ENCODE data around the gene SERPINC1. TPM values are rescaled to one million over a fixed set of nuclear protein-coding genes. Genes with fewer than 3 reads are reported as not detected.
A peak's percentile ranks its signal among the peaks of the same experiment; 100 is the strongest.

The SERPINC1 gene
- total and polyA plus RNA-seq, 10 of the 15 experiments (the other 5 are each of a cell fraction or from before 2014, with no cell fraction given) = 0.11 to 0.44 TPM; not detected in 8

GRCh38 chr1:173860065-173860464 is 57.1 kb downstream of the SERPINC1 start:
- ChIA-PET RAD21 (ENCODE audit: unreplicated experiment) (interaction anchor here (0.6 to 1.1 kb wide), 3 partner anchors 9 to 157 kb away, joined by 3 to 7 read pairs (median 4); no protein-coding TSS in a partner anchor), CTCF (interaction anchor here (1.1 to 1.2 kb wide), 2 partner anchors 11 to 25 kb away, joined by 3 read pairs; no protein-coding TSS in a partner anchor), SMC1A (ENCODE audit: uncharacterized antibody, unreplicated experiment) (interaction anchor here (2.2 kb wide), 1 partner anchor 1034 kb away, joined by 5 read pairs; no protein-coding TSS in a partner anchor), POLR2A (interaction anchor here (0.7 to 0.9 kb wide), 2 partner anchors 9 to 25 kb away, joined by 3 to 4 read pairs; no protein-coding TSS in a partner anchor)
- 39% methylated on average over 1 of the region's 1 CpG for WGBS (ENCODE audit: insufficient coverage, insufficient replicate concordance, low lambda C conversion rate, missing lambda C conversion rate)
- Histone ChIP-seq H3K79me2 (ENCODE audit: control insufficient read depth, insufficient read depth, low read length) (peaks cover 10% of the 10 kb centered on the region), H3K9ac (ENCODE audit: control insufficient read depth, insufficient read depth, low read length) (no peak overlapping the region), H3K27ac (ENCODE audit: control insufficient read depth, insufficient read depth) (no peak overlapping the region), H3K36me3 (ENCODE audit: control insufficient read depth in 2 of 2, insufficient read depth in 2 of 2, low read length in 1 of 2) (peaks cover 1 to 21% of the 10 kb centered on the region in 2 experiments), H3K4me2 (ENCODE audit: control insufficient read depth, insufficient read depth) (no peak overlapping the region), H4K20me1 (ENCODE audit: control insufficient read depth, insufficient read depth) (no peaks in the 10 kb centered on the region), H3K9me3 (replicated peaks; ENCODE audit: control insufficient read depth, insufficient read depth, low read length) (no peaks in the 10 kb centered on the region), H3K4me1 (ENCODE audit: control insufficient read depth, insufficient read depth, low read length) (peaks cover 4% of the 10 kb centered on the region; the same call in 1 of the 2 replicates), H3K4me3 (no peak overlapping the region), H3K27me3 (replicated peaks in 1 of 2; ENCODE audit: control insufficient read depth in 2 of 2, insufficient read depth in 2 of 2, low read length in 1 of 2) (no peaks in the 10 kb centered on the region), H2AFZ (ENCODE audit: control insufficient read depth, low read depth, low read length) (no peak overlapping the region)
- no peak for ATAC-seq
- BruUV-seq (replicated peaks) = no TSS peak
- in situ Hi-C loops (cut with MboI) = no loop called here
- peak; percentile 56 for FAIRE-seq
- intact Hi-C loops (cut with micrococcal nuclease; ENCODE audit: unreplicated experiment) = loop anchor here (10.0 kb wide), 2 partner anchors 145 to 355 kb away; no protein-coding TSS in a partner anchor
- DNase-seq (ENCODE audit: low read depth, low spot score) = no peak
- no peak for TF ChIP-seq REST (IDR thresholded peaks at IDR 0.05; ENCODE audit: low read depth, low read length)
- no peak for TF ChIP-seq KLF5 (IDR thresholded peaks at IDR 0.05; ENCODE audit: partially characterized antibody)
- no peak for TF ChIP-seq YBX1 (IDR thresholded peaks at IDR 0.05)
- no peak for TF ChIP-seq RAD21 (IDR thresholded peaks at IDR 0.05; ENCODE audit: insufficient read depth, low read depth, low read length)
- no peak for TF ChIP-seq NFIC (IDR thresholded peaks at IDR 0.05; ENCODE audit: low read depth, low read length)
- no peak for TF ChIP-seq LARP7 (IDR thresholded peaks at IDR 0.05)
- TF ChIP-seq MAX (IDR thresholded peaks at IDR 0.05; ENCODE audit: low read depth, low read length) = no peak
- no peak for TF ChIP-seq CHD4 (IDR thresholded peaks at IDR 0.05)
- no peak for TF ChIP-seq MYC (IDR thresholded peaks at IDR 0.05; ENCODE audit: insufficient read depth, insufficient read length, insufficient replicate concordance, low read length, severe bottlenecking)
- no peak for TF ChIP-seq POLR2AphosphoS5 (IDR thresholded peaks at IDR 0.05; ENCODE audit: low read length)
- TF ChIP-seq ESRRA (IDR thresholded peaks at IDR 0.05; ENCODE audit: low read length) = no peak
- TF ChIP-seq ZSCAN29 (IDR thresholded peaks at IDR 0.05) = no peak
- no peak for TF ChIP-seq EGR1 (IDR thresholded peaks at IDR 0.05; ENCODE audit: borderline replicate concordance in 1 of 2, low read depth in 2 of 2, low read length in 2 of 2)
- TF ChIP-seq ZBTB40 (IDR thresholded peaks at IDR 0.05; ENCODE audit: borderline replicate concordance) = no peak
- TF ChIP-seq MEF2B (IDR thresholded peaks at IDR 0.05; ENCODE audit: partially characterized antibody, poor library complexity, severe bottlenecking) = no peak
- no peak for TF ChIP-seq CBX5 (IDR thresholded peaks at IDR 0.05; ENCODE audit: low read depth)
- no peak for TF ChIP-seq SMAD5 (IDR thresholded peaks at IDR 0.05; ENCODE audit: low read depth)
- no peak for TF ChIP-seq SRF (IDR thresholded peaks at IDR 0.05; ENCODE audit: low read depth in 2 of 2, low read length in 2 of 2)

Measured in GM12878 (cell line).